ENCODE results near the gene TXNDC16.
A peak's percentile ranks its signal among the peaks of the same experiment; 100 is the strongest.

GRCh38 chr14:52473557-52473956, 78.7 kb downstream of the TXNDC16 start:
- TF ChIP-seq, protein P1, sequence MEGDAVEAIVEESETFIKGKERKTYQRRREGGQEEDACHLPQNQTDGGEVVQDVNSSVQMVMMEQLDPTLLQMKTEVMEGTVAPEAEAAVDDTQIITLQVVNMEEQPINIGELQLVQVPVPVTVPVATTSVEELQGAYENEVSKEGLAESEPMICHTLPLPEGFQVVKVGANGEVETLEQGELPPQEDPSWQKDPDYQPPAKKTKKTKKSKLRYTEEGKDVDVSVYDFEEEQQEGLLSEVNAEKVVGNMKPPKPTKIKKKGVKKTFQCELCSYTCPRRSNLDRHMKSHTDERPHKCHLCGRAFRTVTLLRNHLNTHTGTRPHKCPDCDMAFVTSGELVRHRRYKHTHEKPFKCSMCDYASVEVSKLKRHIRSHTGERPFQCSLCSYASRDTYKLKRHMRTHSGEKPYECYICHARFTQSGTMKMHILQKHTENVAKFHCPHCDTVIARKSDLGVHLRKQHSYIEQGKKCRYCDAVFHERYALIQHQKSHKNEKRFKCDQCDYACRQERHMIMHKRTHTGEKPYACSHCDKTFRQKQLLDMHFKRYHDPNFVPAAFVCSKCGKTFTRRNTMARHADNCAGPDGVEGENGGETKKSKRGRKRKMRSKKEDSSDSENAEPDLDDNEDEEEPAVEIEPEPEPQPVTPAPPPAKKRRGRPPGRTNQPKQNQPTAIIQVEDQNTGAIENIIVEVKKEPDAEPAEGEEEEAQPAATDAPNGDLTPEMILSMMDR (IDR thresholded peaks at IDR 0.05): peak in 3 of 6 experiments; percentile 44 to 59 (median 55)
- TF ChIP-seq POLR2A (IDR thresholded peaks at IDR 0.05) (no peak), EP300 (IDR thresholded peaks at IDR 0.05) (no peak)

Measured in upper lobe of left lung (tissue), 4 donors.